ENCODE data around the gene USE1. TPM values are rescaled to one million over a fixed set of nuclear protein-coding genes. Genes with fewer than 3 reads are reported as not detected.

The USE1 gene
- total and polyA plus RNA-seq, 9 of the 15 experiments (the other 6 are each of a cell fraction or from before 2014, with no cell fraction given): 17.3 to 52.4 (median 34.0) TPM

DNA sequence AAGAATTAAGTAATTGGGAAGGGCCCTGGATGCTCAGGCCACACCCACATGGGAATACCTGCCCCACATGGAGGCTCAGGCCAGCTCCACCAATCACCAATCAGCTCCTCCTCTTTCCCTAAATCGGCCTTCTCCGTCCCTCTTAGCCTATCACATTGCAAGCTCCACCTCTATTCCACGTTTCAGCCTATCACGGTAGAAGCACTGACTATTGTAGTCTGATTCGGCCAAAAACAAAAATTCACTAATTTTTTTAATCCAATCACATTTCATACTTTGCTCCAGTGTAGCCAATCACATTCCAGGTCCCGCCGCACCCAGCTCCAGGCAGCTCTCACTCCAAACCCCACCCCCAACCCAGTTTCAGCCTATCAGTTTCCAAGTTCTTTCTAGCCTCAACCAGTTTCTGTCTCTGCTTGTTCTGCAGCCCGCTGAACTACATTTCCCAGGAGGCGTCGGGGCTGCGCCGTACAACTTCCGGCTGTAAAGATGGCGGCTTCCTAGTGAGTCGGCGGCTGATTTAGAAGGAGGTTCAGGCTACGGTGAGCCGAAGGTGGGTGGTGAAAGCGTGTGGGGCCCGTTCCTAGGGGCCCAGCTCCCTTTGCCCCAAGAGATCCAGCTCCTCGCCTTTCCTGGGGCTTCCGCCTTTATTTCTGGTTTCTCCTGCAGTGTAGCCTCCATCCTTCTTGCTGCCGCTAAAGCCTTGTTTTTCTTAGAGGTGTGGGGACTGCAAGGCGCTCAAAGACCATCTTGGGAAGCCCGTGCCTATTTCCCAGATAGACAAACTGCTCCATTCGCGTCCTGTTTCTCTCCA lies 52.0 kb downstream of the USE1 start, which contains the start of gene BABAM1 (continued):
- TF ChIP-seq, protein P1, sequence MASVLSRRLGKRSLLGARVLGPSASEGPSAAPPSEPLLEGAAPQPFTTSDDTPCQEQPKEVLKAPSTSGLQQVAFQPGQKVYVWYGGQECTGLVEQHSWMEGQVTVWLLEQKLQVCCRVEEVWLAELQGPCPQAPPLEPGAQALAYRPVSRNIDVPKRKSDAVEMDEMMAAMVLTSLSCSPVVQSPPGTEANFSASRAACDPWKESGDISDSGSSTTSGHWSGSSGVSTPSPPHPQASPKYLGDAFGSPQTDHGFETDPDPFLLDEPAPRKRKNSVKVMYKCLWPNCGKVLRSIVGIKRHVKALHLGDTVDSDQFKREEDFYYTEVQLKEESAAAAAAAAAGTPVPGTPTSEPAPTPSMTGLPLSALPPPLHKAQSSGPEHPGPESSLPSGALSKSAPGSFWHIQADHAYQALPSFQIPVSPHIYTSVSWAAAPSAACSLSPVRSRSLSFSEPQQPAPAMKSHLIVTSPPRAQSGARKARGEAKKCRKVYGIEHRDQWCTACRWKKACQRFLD (CRISPR knock-in tag; IDR thresholded peaks at IDR 0.05): peak; percentile 100
- TF ChIP-seq ZNF764 (CRISPR knock-in tag; IDR thresholded peaks at IDR 0.05; ENCODE audit: low read depth) (no peak), RNF2 (IDR thresholded peaks at IDR 0.05) (no peak), GABPB2 (CRISPR knock-in tag; conservative IDR thresholded peaks at IDR 0.05) (no peak), ZNF561 (CRISPR knock-in tag; conservative IDR thresholded peaks at IDR 0.05) (no peak), ESRRA (IDR thresholded peaks at IDR 0.05; ENCODE audit: borderline replicate concordance, low read depth) (peak; percentile 18; the same call in 1 of the 2 replicates), NFE2 (IDR thresholded peaks at IDR 0.05; ENCODE audit: low read depth) (no peak), PRMT5 (CRISPR knock-in tag; IDR thresholded peaks at IDR 0.05) (no peak), SPI1 (IDR thresholded peaks at IDR 0.05; ENCODE audit: borderline replicate concordance, low read depth, low read length) (no peak), TAF7 (tag; IDR thresholded peaks at IDR 0.05) (peak; percentile 80), ZNF41 (CRISPR knock-in tag; conservative IDR thresholded peaks at IDR 0.05) (no peak), ZNF184 (CRISPR knock-in tag; IDR thresholded peaks at IDR 0.05) (no peak), MAFK (IDR thresholded peaks at IDR 0.05; ENCODE audit: low read length) (no peak; the same call in 1 of the 2 replicates), ZNF785 (CRISPR knock-in tag; IDR thresholded peaks at IDR 0.05) (no peak), ZNF354B (CRISPR knock-in tag; IDR thresholded peaks at IDR 0.05) (no peak), BACH1 (tag; IDR thresholded peaks at IDR 0.05) (peak; percentile 98), HMGN3 (IDR thresholded peaks at IDR 0.05; ENCODE audit: borderline replicate concordance, extremely low read depth, insufficient read length, low read depth, low read length) (no peak), DIDO1 (tag; IDR thresholded peaks at IDR 0.05; ENCODE audit: low read depth) (peak; percentile 86), ZNF174 (CRISPR knock-in tag; IDR thresholded peaks at IDR 0.05) (no peak), CEBPB (tag; IDR thresholded peaks at IDR 0.05) (no peak), SLC30A9 (CRISPR knock-in tag; IDR thresholded peaks at IDR 0.05) (no peak), SOX6 (IDR thresholded peaks at IDR 0.05) (no peak), POLR3A (IDR thresholded peaks at IDR 0.05; ENCODE audit: borderline replicate concordance, extremely low read depth, insufficient read depth, insufficient read length) (no peak), ETV6 (IDR thresholded peaks at IDR 0.05; ENCODE audit: borderline replicate concordance in 1 of 2, low read depth in 2 of 2, low read length in 1 of 2) (no peak), ETV6 (CRISPR knock-in tag; IDR thresholded peaks at IDR 0.05; ENCODE audit: borderline replicate concordance) (no peak)
- TF ChIP-seq, protein P2, sequence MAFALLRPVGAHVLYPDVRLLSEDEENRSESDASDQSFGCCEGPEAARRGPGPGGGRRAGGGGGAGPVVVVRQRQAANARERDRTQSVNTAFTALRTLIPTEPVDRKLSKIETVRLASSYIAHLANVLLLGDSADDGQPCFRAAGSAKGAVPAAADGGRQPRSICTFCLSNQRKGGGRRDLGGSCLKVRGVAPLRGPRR (CRISPR knock-in tag; IDR thresholded peaks at IDR 0.05): no peak
- TF ChIP-seq, protein P3, sequence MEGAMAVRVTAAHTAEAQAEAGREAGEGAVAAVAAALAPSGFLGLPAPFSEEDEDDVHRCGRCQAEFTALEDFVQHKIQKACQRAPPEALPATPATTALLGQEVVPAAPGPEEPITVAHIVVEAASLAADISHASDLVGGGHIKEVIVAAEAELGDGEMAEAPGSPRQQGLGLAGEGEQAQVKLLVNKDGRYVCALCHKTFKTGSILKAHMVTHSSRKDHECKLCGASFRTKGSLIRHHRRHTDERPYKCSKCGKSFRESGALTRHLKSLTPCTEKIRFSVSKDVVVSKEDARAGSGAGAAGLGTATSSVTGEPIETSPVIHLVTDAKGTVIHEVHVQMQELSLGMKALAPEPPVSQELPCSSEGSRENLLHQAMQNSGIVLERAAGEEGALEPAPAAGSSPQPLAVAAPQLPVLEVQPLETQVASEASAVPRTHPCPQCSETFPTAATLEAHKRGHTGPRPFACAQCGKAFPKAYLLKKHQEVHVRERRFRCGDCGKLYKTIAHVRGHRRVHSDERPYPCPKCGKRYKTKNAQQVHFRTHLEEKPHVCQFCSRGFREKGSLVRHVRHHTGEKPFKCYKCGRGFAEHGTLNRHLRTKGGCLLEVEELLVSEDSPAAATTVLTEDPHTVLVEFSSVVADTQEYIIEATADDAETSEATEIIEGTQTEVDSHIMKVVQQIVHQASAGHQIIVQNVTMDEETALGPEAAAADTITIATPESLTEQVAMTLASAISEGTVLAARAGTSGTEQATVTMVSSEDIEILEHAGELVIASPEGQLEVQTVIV (CRISPR knock-in tag; IDR thresholded peaks at IDR 0.05; ENCODE audit: borderline replicate concordance): no peak

Data from K562 (cell line).